Astrocyte (in vitro differentiated cells and primary cell): ENCODE results near the gene KRT71. TPM values are rescaled to one million over a fixed set of nuclear protein-coding genes. Genes with fewer than 3 reads are reported as not detected.

ENCODE experiments used
- DNase-seq: peaks from one replicate; pipeline ENCODE4 v3.0.0-alpha.2; 2010; ENCODE audit warnings: low read depth
- FAIRE-seq: peaks from 2 replicates; lab custom pipeline; 2011; peaks lifted over from hg19 to GRCh38; lab: Jason Lieb, UNC
- H2AFZ ChIP-seq: 2 replicates; pipeline ENCODE4 v1.6.0; 2012; ENCODE audit warnings: low read depth, low read length, inconsistent platforms
- H3K27ac ChIP-seq: 2 replicates; pipeline ENCODE4 v1.5.1; 2011; ENCODE audit warnings: low read depth, low read length, inconsistent platforms
- H3K27me3 ChIP-seq: 2 replicates; pipeline ENCODE4 v1.6.0; 2011; ENCODE audit warnings: low read length, inconsistent platforms; ENCODE audit not compliant: insufficient read depth
- H3K36me3 ChIP-seq: 2 replicates; pipeline ENCODE4 v1.5.1; 2011; ENCODE audit warnings: low read length, inconsistent platforms; ENCODE audit not compliant: insufficient read depth
- H3K4me1 ChIP-seq: 2 replicates; pipeline ENCODE4 v1.5.1; 2011; ENCODE audit warnings: low read length, inconsistent platforms; ENCODE audit not compliant: insufficient read depth
- H3K4me2 ChIP-seq: 2 replicates; pipeline ENCODE4 v1.6.0; 2012; ENCODE audit warnings: low read length, inconsistent platforms
- H3K4me3 ChIP-seq: 2 replicates; pipeline ENCODE4 v1.5.1; 2011; ENCODE audit warnings: low read depth, mild to moderate bottlenecking, low read length, inconsistent platforms; ENCODE audit not compliant: insufficient read depth
- H3K79me2 ChIP-seq: 2 replicates; pipeline ENCODE4 v1.6.0; 2012; ENCODE audit warnings: mild to moderate bottlenecking, low read length, inconsistent platforms; ENCODE audit not compliant: insufficient read depth
- H3K9ac ChIP-seq: 2 replicates; pipeline ENCODE4 v1.6.0; 2012; ENCODE audit warnings: mild to moderate bottlenecking, low read length, inconsistent platforms
- H3K9me3 ChIP-seq: 2 replicates; pipeline ENCODE4 v1.5.1; 2012; ENCODE audit warnings: low read depth, mild to moderate bottlenecking, low read length, inconsistent platforms; ENCODE audit not compliant: insufficient read depth
- H4K20me1 ChIP-seq: 2 replicates; pipeline ENCODE4 v1.6.0; 2012; ENCODE audit warnings: low read length, inconsistent platforms; ENCODE audit not compliant: insufficient read depth
- H3K27ac Mint-ChIP-seq: one replicate; pipeline ENCODE4 v1.8.0; 2021; ENCODE audit warnings: mild to moderate bottlenecking, mixed read lengths; ENCODE audit not compliant: unreplicated experiment
- H3K27me3 Mint-ChIP-seq: one replicate; pipeline ENCODE4 v1.8.0; 2021; ENCODE audit warnings: low read depth, mixed read lengths; ENCODE audit not compliant: unreplicated experiment
- H3K36me3 Mint-ChIP-seq: one replicate; pipeline ENCODE4 v1.8.0; 2021; ENCODE audit warnings: low read depth, mixed read lengths; ENCODE audit not compliant: unreplicated experiment
- H3K4me1 Mint-ChIP-seq: one replicate; pipeline ENCODE4 v1.8.0; 2021; ENCODE audit warnings: low read depth, mixed read lengths; ENCODE audit not compliant: unreplicated experiment
- H3K4me3 Mint-ChIP-seq: one replicate; pipeline ENCODE4 v1.8.0; 2021; ENCODE audit warnings: mild to moderate bottlenecking, moderate library complexity, mixed read lengths; ENCODE audit not compliant: unreplicated experiment
- H3K9me3 Mint-ChIP-seq: one replicate; pipeline ENCODE4 v1.8.0; 2021; ENCODE audit warnings: mild to moderate bottlenecking, mixed read lengths; ENCODE audit not compliant: unreplicated experiment
- CTCF ChIP-seq: IDR thresholded peaks from 2 replicates; pipeline ENCODE4 v1.5.1; 2011; ENCODE audit warnings: low read depth, mild to moderate bottlenecking, inconsistent platforms, low read length, moderate library complexity; ENCODE audit not compliant: insufficient read depth
- EZH2 ChIP-seq: IDR thresholded peaks from 2 replicates; pipeline ENCODE4 v1.6.1; 2012; ENCODE audit warnings: mild to moderate bottlenecking, low read length, inconsistent platforms; ENCODE audit not compliant: insufficient read depth
- total RNA-seq: library from RNA; stranded (reverse); gene quantifications from 2 replicates; pipeline ENCODE4 v1.2.1, GENCODE V29; 2021

The KRT71 gene
- total RNA-seq, 1 donor from 2014 or later: not detected

- no peak overlapping the region for H3K4me3 Mint-ChIP-seq
- H3K9me3 Mint-ChIP-seq: peaks cover 3% of the 10 kb centered on the region
- H3K27ac Mint-ChIP-seq: no peak overlapping the region
- H3K27me3 ChIP-seq: peaks cover 6% of the 10 kb centered on the region
- no peaks in the 10 kb centered on the region for H3K79me2 ChIP-seq
- FAIRE-seq: no peak
- no peak overlapping the region for H3K4me3 ChIP-seq
- no peak overlapping the region for H3K4me2 ChIP-seq
- no peaks in the 10 kb centered on the region for H3K9me3 ChIP-seq
- no peaks in the 10 kb centered on the region for H4K20me1 ChIP-seq
- no peak for DNase-seq
- no peaks in the 10 kb centered on the region for H3K36me3 ChIP-seq
- no peak overlapping the region for H3K27ac ChIP-seq
- no peaks in the 10 kb centered on the region for H3K4me1 ChIP-seq
- H3K9ac ChIP-seq: no peak overlapping the region
- peaks cover 19% of the 10 kb centered on the region for H3K27me3 Mint-ChIP-seq
- peaks cover 14% of the 10 kb centered on the region for H3K4me1 Mint-ChIP-seq
- no peak for TF ChIP-seq CTCF
- no peak for TF ChIP-seq EZH2
- no peak overlapping the region for H2AFZ ChIP-seq
- H3K36me3 Mint-ChIP-seq: no peaks in the 10 kb centered on the region
These were observed 12.4 kb downstream of the KRT71 start for GRCh38 chr12:52540531-52540930.

- no peak overlapping the region for H3K27ac ChIP-seq
- H4K20me1 ChIP-seq: no peaks in the 10 kb centered on the region
- H3K9me3 ChIP-seq: no peaks in the 10 kb centered on the region
- no peak overlapping the region for H3K9ac ChIP-seq
- H3K27me3 ChIP-seq: peaks cover 4% of the 10 kb centered on the region
- no peaks in the 10 kb centered on the region for H3K4me1 ChIP-seq
- H3K36me3 ChIP-seq: no peaks in the 10 kb centered on the region
- Mint-ChIP-seq H3K27me3 (peaks cover 15% of the 10 kb centered on the region), H3K4me3 (no peak overlapping the region), H3K9me3 (peaks cover 3% of the 10 kb centered on the region), H3K27ac (no peak overlapping the region), H3K36me3 (no peaks in the 10 kb centered on the region), H3K4me1 (peaks cover 14% of the 10 kb centered on the region)
- FAIRE-seq: no peak
- H3K4me3 ChIP-seq: no peak overlapping the region
- no peak overlapping the region for H3K4me2 ChIP-seq
- TF ChIP-seq EZH2 (no peak), CTCF (no peak)
- DNase-seq: no peak
- H2AFZ ChIP-seq: no peak overlapping the region
- H3K79me2 ChIP-seq: no peaks in the 10 kb centered on the region
These were observed 13.1 kb downstream of the KRT71 start for GRCh38 chr12:52539821-52540173.

- Histone ChIP-seq H3K27me3 (peaks cover 4% of the 10 kb centered on the region), H3K36me3 (no peaks in the 10 kb centered on the region), H2AFZ (no peak overlapping the region), H3K27ac (no peak overlapping the region), H3K79me2 (no peaks in the 10 kb centered on the region), H3K4me2 (peak overlapping the region; percentile 25), H4K20me1 (no peaks in the 10 kb centered on the region), H3K9me3 (no peaks in the 10 kb centered on the region), H3K4me1 (no peaks in the 10 kb centered on the region), H3K9ac (no peak overlapping the region), H3K4me3 (no peak overlapping the region)
- no peaks in the 10 kb centered on the region for H3K36me3 Mint-ChIP-seq
- no peak overlapping the region for H3K27ac Mint-ChIP-seq
- FAIRE-seq: no peak
- H3K4me3 Mint-ChIP-seq: no peak overlapping the region
- peaks cover 14% of the 10 kb centered on the region for H3K4me1 Mint-ChIP-seq
- peaks cover 14% of the 10 kb centered on the region for H3K27me3 Mint-ChIP-seq
- TF ChIP-seq CTCF (no peak), EZH2 (no peak)
- H3K9me3 Mint-ChIP-seq: peaks cover 3% of the 10 kb centered on the region
- DNase-seq: peak; percentile 44
These were observed 13.7 kb downstream of the KRT71 start for GRCh38 chr12:52539083-52539820.
